Activated naive CD8-positive, alpha-beta T cell treated with anti-CD3 and anti-CD28 coated beads, Interleukin-2, amount 10 ng/mL, durations not matched to agents 7 days and 5 days (primary cell): Measurements from ENCODE around the gene OMP. TPM values are rescaled to one million over a fixed set of nuclear protein-coding genes. Genes with fewer than 3 reads are reported as not detected.
A peak's percentile ranks its signal among the peaks of the same experiment; 100 is the strongest.

Experiments used
- ATAC-seq: fragments of 150-1000 bp; cut with Tn5 transposase; one replicate; pipeline ENCODE4 v1.10.0; 2021; ENCODE audit warnings: low read depth, moderate library complexity
- POLR2A ChIA-PET: fragments of 350-600 bp; sonication (Branson Sonifier 250); formaldehyde crosslinking; loops from one replicate; lab custom pipeline; 2021; ENCODE audit warnings: antibody characterized with exemption; lab: Charles Lee
- DNase-seq: peaks from one replicate; pipeline ENCODE4 v3.0.0; 2021
- H3K27ac Mint-ChIP-seq: one replicate; pipeline ENCODE4 v1.8.0; 2022; ENCODE audit warnings: mild to moderate bottlenecking, mixed read lengths
- H3K27me3 Mint-ChIP-seq: one replicate; pipeline ENCODE4 v1.8.0; 2022; ENCODE audit warnings: mild to moderate bottlenecking, moderate library complexity, mixed read lengths
- H3K36me3 Mint-ChIP-seq: one replicate; pipeline ENCODE4 v1.8.0; 2021; ENCODE audit warnings: mild to moderate bottlenecking, mixed read lengths
- H3K4me1 Mint-ChIP-seq: one replicate; pipeline ENCODE4 v1.8.0; 2021; ENCODE audit warnings: mixed read lengths
- H3K4me3 Mint-ChIP-seq: one replicate; pipeline ENCODE4 v1.8.0; 2022; ENCODE audit warnings: mild to moderate bottlenecking, moderate library complexity, mixed read lengths
- H3K9me3 Mint-ChIP-seq: one replicate; pipeline ENCODE4 v1.8.0; 2021; ENCODE audit warnings: mixed read lengths
- total RNA-seq, 2 experiments: library from RNA; stranded (reverse); gene quantifications; one replicate each; pipeline ENCODE4 v1.2.3, GENCODE V29; 2021

OMP gene
- total RNA-seq, 2 experiments from 2014 or later: not detected

- no peaks in the 10 kb centered on the region for H3K36me3 Mint-ChIP-seq
- POLR2A ChIA-PET: no interaction called here
- ATAC-seq (no peak), DNase-seq (no peak)
- no peaks in the 10 kb centered on the region for H3K9me3 Mint-ChIP-seq
- no peak overlapping the region for H3K27ac Mint-ChIP-seq
- H3K4me1 Mint-ChIP-seq: peaks cover 32% of the 10 kb centered on the region
- no peak overlapping the region for H3K4me3 Mint-ChIP-seq
- peaks cover 46% of the 10 kb centered on the region for H3K27me3 Mint-ChIP-seq
Measured at GRCh38 chr11:77149716-77150392, 47.2 kb downstream of the OMP start.

- POLR2A ChIA-PET: no interaction called here
- no peaks in the 10 kb centered on the region for H3K9me3 Mint-ChIP-seq
- H3K27me3 Mint-ChIP-seq: peaks cover 48% of the 10 kb centered on the region
- no peaks in the 10 kb centered on the region for H3K36me3 Mint-ChIP-seq
- no peak overlapping the region for H3K27ac Mint-ChIP-seq
- no peak for DNase-seq
- no peak overlapping the region for H3K4me3 Mint-ChIP-seq
- no peak for ATAC-seq
- peaks cover 37% of the 10 kb centered on the region for H3K4me1 Mint-ChIP-seq
Measured at GRCh38 chr11:77150836-77151235, 48.2 kb downstream of the OMP start.

- Mint-ChIP-seq H3K36me3 (no peaks in the 10 kb centered on the region), H3K27ac (peak overlapping the region; percentile 65), H3K9me3 (no peaks in the 10 kb centered on the region), H3K4me3 (peak overlapping the region; percentile 59), H3K4me1 (peaks cover 37% of the 10 kb centered on the region), H3K27me3 (peaks cover 42% of the 10 kb centered on the region)
- POLR2A ChIA-PET: no interaction called here
- peak; percentile 83 for DNase-seq
- peak; percentile 64 for ATAC-seq
Measured at GRCh38 chr11:77151804-77152509, 49.3 kb downstream of the OMP start.

GRCh38 chr11:77152846-77153245, 50.2 kb downstream of the OMP start:
- Mint-ChIP-seq H3K4me3 (peak overlapping the region; percentile 59), H3K9me3 (no peaks in the 10 kb centered on the region), H3K36me3 (no peaks in the 10 kb centered on the region), H3K4me1 (peaks cover 36% of the 10 kb centered on the region), H3K27ac (peak overlapping the region; percentile 63), H3K27me3 (peaks cover 37% of the 10 kb centered on the region)
- no peak for ATAC-seq
- DNase-seq: no peak
- POLR2A ChIA-PET: no interaction called here

Other genes starting within 250 kb of the OMP start
- 10 to 100 TPM; 10.4 to 13.2 TPM for gene ACER3, start 241.9 kb upstream of the OMP start, total RNA-seq
- not detected for gene B3GNT6, start 68.4 kb upstream of the OMP start, total RNA-seq
- 1 to 10 TPM; 2.8 to 3.8 TPM for gene CAPN5, start 35.9 kb upstream of the OMP start, total RNA-seq
- under 1 TPM; 0.22 to 0.37 TPM for gene MYO7A, start 25.4 kb downstream of the OMP start, total RNA-seq
- not detected for gene GDPD4, start 198.8 kb downstream of the OMP start, total RNA-seq